Lower leg skin (tissue), 3 donors: ENCODE data around the gene TEK.

Experiments used
- POLR2A ChIP-seq, 2 donors: fragments of 450-650 bp; IDR thresholded peaks; one replicate each; pipeline ENCODE4 v1.6.1; 2016 to 2017; ENCODE audit warnings: antibody characterized with exemption in 2 of 2, mild to moderate bottlenecking in 1 of 2, moderate library complexity in 1 of 2
- TF ChIP-seq, protein P1 (sequence below), 3 donors: fragments of 450-650 bp; IDR thresholded peaks; one replicate each; pipeline ENCODE4 v1.5.1; 2016; ENCODE audit warnings: antibody characterized with exemption in 3 of 3, mild to moderate bottlenecking in 3 of 3, moderate library complexity in 2 of 3

DNA sequence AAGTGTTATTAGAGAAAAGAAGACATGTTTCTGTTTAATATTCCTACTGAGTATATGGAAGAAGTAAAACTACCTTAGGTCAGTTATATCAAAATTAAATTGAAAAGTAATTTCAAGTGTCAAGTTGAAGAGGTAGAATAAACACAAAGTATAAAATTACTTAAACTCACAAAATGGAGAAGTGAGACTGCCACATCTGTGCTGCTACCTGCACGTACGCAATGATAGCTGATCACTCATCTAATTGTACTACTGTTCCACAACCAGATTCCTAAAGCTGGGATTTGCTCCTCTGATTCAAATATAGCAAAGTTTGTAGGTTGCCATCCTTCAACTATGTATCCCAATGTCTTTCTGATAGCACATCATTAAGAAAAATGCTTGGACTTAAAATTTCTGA, 163.1 kb downstream of the TEK start:
- TF ChIP-seq, protein P1, sequence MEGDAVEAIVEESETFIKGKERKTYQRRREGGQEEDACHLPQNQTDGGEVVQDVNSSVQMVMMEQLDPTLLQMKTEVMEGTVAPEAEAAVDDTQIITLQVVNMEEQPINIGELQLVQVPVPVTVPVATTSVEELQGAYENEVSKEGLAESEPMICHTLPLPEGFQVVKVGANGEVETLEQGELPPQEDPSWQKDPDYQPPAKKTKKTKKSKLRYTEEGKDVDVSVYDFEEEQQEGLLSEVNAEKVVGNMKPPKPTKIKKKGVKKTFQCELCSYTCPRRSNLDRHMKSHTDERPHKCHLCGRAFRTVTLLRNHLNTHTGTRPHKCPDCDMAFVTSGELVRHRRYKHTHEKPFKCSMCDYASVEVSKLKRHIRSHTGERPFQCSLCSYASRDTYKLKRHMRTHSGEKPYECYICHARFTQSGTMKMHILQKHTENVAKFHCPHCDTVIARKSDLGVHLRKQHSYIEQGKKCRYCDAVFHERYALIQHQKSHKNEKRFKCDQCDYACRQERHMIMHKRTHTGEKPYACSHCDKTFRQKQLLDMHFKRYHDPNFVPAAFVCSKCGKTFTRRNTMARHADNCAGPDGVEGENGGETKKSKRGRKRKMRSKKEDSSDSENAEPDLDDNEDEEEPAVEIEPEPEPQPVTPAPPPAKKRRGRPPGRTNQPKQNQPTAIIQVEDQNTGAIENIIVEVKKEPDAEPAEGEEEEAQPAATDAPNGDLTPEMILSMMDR (IDR thresholded peaks at IDR 0.05), result no peak
- no peak for TF ChIP-seq POLR2A (IDR thresholded peaks at IDR 0.05)
